AG09309 (cell line): ENCODE data around the gene GREM1.

Source experiments
- DNase-seq: peaks from one replicate; pipeline ENCODE4 v3.0.0-alpha.2; 2010; ENCODE audit warnings: low read depth
- H3K4me3 ChIP-seq: 2 replicates; pipeline ENCODE4 v1.5.1; 2011; ENCODE audit warnings: mild to moderate bottlenecking, low read depth, low read length, moderate library complexity; ENCODE audit not compliant: control insufficient read depth
- TF ChIP-seq, protein P1 (sequence below): IDR thresholded peaks from 2 replicates; pipeline ENCODE4 v1.5.1; 2011; ENCODE audit warnings: mild to moderate bottlenecking, low read depth, low read length, inconsistent platforms; ENCODE audit not compliant: insufficient read depth, control insufficient read depth; ENCODE audit errors: missing control alignments

Gene GREM1

GRCh38 chr15:32705446-32705845, 12.4 kb upstream of the GREM1 start:
- TF ChIP-seq, protein P1, sequence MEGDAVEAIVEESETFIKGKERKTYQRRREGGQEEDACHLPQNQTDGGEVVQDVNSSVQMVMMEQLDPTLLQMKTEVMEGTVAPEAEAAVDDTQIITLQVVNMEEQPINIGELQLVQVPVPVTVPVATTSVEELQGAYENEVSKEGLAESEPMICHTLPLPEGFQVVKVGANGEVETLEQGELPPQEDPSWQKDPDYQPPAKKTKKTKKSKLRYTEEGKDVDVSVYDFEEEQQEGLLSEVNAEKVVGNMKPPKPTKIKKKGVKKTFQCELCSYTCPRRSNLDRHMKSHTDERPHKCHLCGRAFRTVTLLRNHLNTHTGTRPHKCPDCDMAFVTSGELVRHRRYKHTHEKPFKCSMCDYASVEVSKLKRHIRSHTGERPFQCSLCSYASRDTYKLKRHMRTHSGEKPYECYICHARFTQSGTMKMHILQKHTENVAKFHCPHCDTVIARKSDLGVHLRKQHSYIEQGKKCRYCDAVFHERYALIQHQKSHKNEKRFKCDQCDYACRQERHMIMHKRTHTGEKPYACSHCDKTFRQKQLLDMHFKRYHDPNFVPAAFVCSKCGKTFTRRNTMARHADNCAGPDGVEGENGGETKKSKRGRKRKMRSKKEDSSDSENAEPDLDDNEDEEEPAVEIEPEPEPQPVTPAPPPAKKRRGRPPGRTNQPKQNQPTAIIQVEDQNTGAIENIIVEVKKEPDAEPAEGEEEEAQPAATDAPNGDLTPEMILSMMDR, result no peak
- no peak overlapping the region for H3K4me3 ChIP-seq
- no peak for DNase-seq

DNA sequence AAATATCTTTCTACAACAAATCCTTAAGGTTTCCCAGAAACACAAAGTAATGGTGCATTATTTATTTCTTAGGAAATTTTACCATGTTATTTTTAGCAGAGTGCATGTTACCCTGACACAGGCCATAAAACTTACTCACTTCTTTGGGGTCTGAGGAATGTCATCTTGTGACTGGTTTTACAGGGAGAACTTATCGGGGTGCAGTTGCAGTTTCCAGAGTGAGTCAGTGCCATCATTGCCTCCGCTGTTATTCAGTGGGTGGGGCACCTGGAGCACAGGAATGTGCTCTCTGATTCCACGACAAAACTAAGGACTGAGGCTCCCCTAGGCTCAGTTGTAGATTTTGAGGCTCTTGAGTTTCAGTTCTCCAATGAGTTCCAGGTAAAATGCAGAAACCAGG, 11.1 kb upstream of the GREM1 start:
- peak; percentile 70 for DNase-seq
- no peak overlapping the region for H3K4me3 ChIP-seq
- TF ChIP-seq, protein P1, result no peak

GRCh38 chr15:32707436-32707835, 10.4 kb upstream of the GREM1 start:
- DNase-seq, result no peak
- no peak overlapping the region for H3K4me3 ChIP-seq
- TF ChIP-seq, protein P1, result no peak

- no peak for DNase-seq
- no peak overlapping the region for H3K4me3 ChIP-seq
- TF ChIP-seq, protein P1, result no peak
These were observed 8.3 kb upstream of the GREM1 start for GRCh38 chr15:32709295-32710033.

GRCh38 chr15:32715276-32715675, 2.5 kb upstream of the GREM1 start:
- TF ChIP-seq, protein P1, result no peak
- DNase-seq, result no peak

GRCh38 chr15:32716216-32716914, 1.4 kb upstream of the GREM1 start:
- DNase-seq, result no peak
- H3K4me3 ChIP-seq, result no peak overlapping the region
- TF ChIP-seq, protein P1, result no peak

More at GRCh38 chr15:32715276-32715675, 2.5 kb upstream of the GREM1 start:
- no peak overlapping the region for H3K4me3 ChIP-seq
